HUDEP-2 (cell line): ENCODE results near the gene TC2N.

ENCODE experiments used
- DNase-seq, 76 experiments: peaks; one replicate each; lab custom pipeline; 2025; ENCODE audit not compliant: unreplicated experiment in 76 of 76; lab: John Stamatoyannopoulos, UW

Gene TC2N

DNA sequence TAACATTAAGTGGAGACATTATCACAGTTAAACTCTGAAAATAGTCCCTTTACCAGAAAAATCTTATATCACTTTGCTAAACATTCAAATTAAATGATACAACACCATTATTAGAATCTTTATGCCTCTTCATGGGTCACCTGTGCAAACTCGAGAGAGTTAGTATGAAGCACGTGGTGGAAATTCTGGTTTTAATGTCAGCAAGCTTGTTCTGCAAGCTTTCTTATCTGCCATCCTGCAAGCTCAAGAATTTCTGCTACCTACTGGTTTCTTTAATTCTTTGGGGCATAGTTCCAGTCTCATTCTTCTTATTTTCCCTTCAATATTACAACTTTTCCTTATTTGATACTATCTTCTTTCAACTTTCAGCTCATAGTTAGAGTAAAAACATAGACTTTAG, 136.3 kb downstream of the TC2N start:
- DNase-seq, result no peak

DNA sequence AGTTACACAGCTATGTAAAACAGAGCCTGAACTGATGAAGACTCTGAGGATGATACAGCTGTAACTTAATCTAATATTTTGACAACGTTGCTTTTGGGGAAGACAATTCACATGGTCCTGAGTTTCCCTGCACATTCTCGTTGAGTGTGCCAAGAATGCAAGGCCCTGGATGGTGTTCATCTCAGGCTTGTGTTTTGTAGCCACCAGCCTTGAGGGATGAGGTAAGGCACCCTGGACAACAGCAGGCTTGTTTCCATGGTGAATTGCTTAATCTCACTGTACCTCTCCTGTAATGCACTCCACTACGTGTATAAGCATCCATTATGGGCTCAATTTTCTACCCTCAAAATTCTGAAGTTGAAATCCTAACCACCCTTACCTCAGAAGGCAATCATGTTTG, 137.6 kb downstream of the TC2N start:
- DNase-seq, result no peak
